ENCODE measurements around the gene GADD45G. TPM values are rescaled to one million over a fixed set of nuclear protein-coding genes. Genes with fewer than 3 reads are reported as not detected.

The GADD45G gene
- total and polyA plus RNA-seq, 2 donors = 6.9 to 21.0 TPM

GRCh38 chr9:89564346-89564878 lies 40.4 kb upstream of the GADD45G start:
- Histone ChIP-seq H3K27ac (ENCODE audit: low read depth in 1 of 2, low read length in 1 of 2) (no peak overlapping the region), H3K4me1 (ENCODE audit: control insufficient read depth in 2 of 2, insufficient read depth in 2 of 2, low read length in 2 of 2) (no peaks in the 10 kb centered on the region), H3K27me3 (ENCODE audit: control insufficient read depth in 2 of 2, insufficient read depth in 1 of 2, low read length in 1 of 2) (no peaks in the 10 kb centered on the region), H3K36me3 (ENCODE audit: control insufficient read depth in 2 of 2, insufficient read depth in 2 of 2, low read length in 1 of 2) (no peaks in the 10 kb centered on the region), H3K4me3 (ENCODE audit: low read length in 2 of 2) (no peak overlapping the region), H3K9me3 (ENCODE audit: control insufficient read depth in 2 of 2, insufficient read depth in 1 of 2, low read length in 1 of 2) (no peaks in the 10 kb centered on the region)
- WGBS = 71% methylated on average over 14 of the region's 14 CpGs
- no peak for DNase-seq (ENCODE audit: low read depth in 6 of 9, low spot score in 9 of 9)

DNA sequence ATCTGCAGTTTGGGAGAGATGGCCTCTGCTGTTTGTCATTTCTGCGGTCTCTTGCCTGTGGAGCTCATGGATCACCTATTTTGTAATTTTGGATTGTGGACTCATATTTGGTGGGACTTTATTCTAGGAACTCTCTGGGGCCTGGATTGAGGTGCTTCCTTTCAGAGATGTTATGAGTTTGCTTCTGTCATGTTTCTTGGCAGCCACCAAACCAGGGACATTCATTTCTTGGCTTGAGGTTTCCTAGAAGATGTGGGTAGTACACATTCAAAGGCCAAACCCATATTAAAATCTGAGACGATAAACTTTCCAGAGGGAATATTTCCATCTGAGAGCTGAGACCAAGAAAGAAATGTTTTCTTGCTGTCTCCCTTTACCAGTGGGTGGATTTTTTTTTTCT lies 37.2 kb upstream of the GADD45G start:
- Histone ChIP-seq H3K27ac (ENCODE audit: low read depth in 1 of 2, low read length in 1 of 2) (no peak overlapping the region), H3K36me3 (ENCODE audit: control insufficient read depth in 2 of 2, insufficient read depth in 2 of 2, low read length in 1 of 2) (no peaks in the 10 kb centered on the region), H3K4me3 (ENCODE audit: low read length in 2 of 2) (no peak overlapping the region), H3K27me3 (ENCODE audit: control insufficient read depth in 2 of 2, insufficient read depth in 1 of 2, low read length in 1 of 2) (no peaks in the 10 kb centered on the region), H3K4me1 (ENCODE audit: control insufficient read depth in 2 of 2, insufficient read depth in 2 of 2, low read length in 2 of 2) (no peaks in the 10 kb centered on the region), H3K9me3 (ENCODE audit: control insufficient read depth in 2 of 2, insufficient read depth in 1 of 2, low read length in 1 of 2) (no peaks in the 10 kb centered on the region)
- no peak for DNase-seq (ENCODE audit: low read depth in 6 of 9, low spot score in 9 of 9)
- 98% methylated on average over 2 of the region's 2 CpGs for WGBS

GRCh38 chr9:89574309-89574708 lies 30.5 kb upstream of the GADD45G start:
- Histone ChIP-seq H3K27ac (ENCODE audit: low read depth in 1 of 2, low read length in 1 of 2) (no peak overlapping the region), H3K4me1 (ENCODE audit: control insufficient read depth in 2 of 2, insufficient read depth in 2 of 2, low read length in 2 of 2) (peaks cover 3 to 4% of the 10 kb centered on the region in 2 donors), H3K4me3 (ENCODE audit: low read length in 2 of 2) (no peak overlapping the region), H3K27me3 (ENCODE audit: control insufficient read depth in 2 of 2, insufficient read depth in 1 of 2, low read length in 1 of 2) (no peaks in the 10 kb centered on the region), H3K9me3 (ENCODE audit: control insufficient read depth in 2 of 2, insufficient read depth in 1 of 2, low read length in 1 of 2) (no peaks in the 10 kb centered on the region), H3K36me3 (ENCODE audit: control insufficient read depth in 2 of 2, insufficient read depth in 2 of 2, low read length in 1 of 2) (no peaks in the 10 kb centered on the region)
- WGBS = 47% methylated on average over 4 of the region's 4 CpGs
- DNase-seq (ENCODE audit: low read depth in 6 of 9, low spot score in 9 of 9) = peak in 1 of 9 donors; percentile 48

- WGBS = 69% methylated on average over 4 of the region's 4 CpGs
- DNase-seq (ENCODE audit: low read depth in 6 of 9, low spot score in 9 of 9) = peak in 6 of 9 donors; percentile 24 to 66 (median 52)
- Histone ChIP-seq H3K4me3 (ENCODE audit: low read length in 2 of 2) (no peak overlapping the region), H3K36me3 (ENCODE audit: control insufficient read depth in 2 of 2, insufficient read depth in 2 of 2, low read length in 1 of 2) (no peaks in the 10 kb centered on the region), H3K27me3 (ENCODE audit: control insufficient read depth in 2 of 2, insufficient read depth in 1 of 2, low read length in 1 of 2) (no peaks in the 10 kb centered on the region), H3K27ac (ENCODE audit: low read depth in 1 of 2, low read length in 1 of 2) (no peak overlapping the region), H3K9me3 (ENCODE audit: control insufficient read depth in 2 of 2, insufficient read depth in 1 of 2, low read length in 1 of 2) (no peaks in the 10 kb centered on the region), H3K4me1 (ENCODE audit: control insufficient read depth in 2 of 2, insufficient read depth in 2 of 2, low read length in 2 of 2) (peaks cover 4 to 9% of the 10 kb centered on the region in 2 donors)
These were observed 28.4 kb upstream of the GADD45G start for GRCh38 chr9:89576404-89576839.

DNA sequence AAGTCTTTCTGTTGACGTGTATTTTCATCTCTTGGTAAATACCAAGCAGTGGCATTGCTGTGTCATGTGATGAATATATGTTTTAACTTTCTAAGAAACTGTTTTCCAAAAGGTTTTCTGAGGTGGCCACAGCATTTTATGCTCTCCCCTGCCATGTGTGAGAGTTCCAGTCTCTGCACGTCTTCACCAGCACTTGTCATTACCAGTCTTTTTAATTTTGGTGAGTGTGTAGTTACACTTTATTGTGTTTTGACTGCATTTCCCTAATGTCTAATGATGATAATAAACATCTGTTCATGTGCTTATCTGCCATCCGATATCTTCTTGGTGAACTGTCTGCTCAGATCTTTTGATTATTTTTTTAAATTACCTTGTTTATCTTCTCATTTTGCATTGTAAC lies 27.4 kb upstream of the GADD45G start:
- WGBS = 83% methylated on average over 3 of the region's 3 CpGs
- H3K36me3 ChIP-seq (ENCODE audit: control insufficient read depth in 2 of 2, insufficient read depth in 2 of 2, low read length in 1 of 2) = no peaks in the 10 kb centered on the region
- no peak overlapping the region for H3K4me3 ChIP-seq (ENCODE audit: low read length in 2 of 2)
- H3K27ac ChIP-seq (ENCODE audit: low read depth in 1 of 2, low read length in 1 of 2) = no peak overlapping the region
- H3K27me3 ChIP-seq (ENCODE audit: control insufficient read depth in 2 of 2, insufficient read depth in 1 of 2, low read length in 1 of 2) = no peaks in the 10 kb centered on the region
- peaks cover 4 to 9% of the 10 kb centered on the region in 2 donors for H3K4me1 ChIP-seq (ENCODE audit: control insufficient read depth in 2 of 2, insufficient read depth in 2 of 2, low read length in 2 of 2)
- DNase-seq (ENCODE audit: low read depth in 6 of 9, low spot score in 9 of 9) = no peak
- H3K9me3 ChIP-seq (ENCODE audit: control insufficient read depth in 2 of 2, insufficient read depth in 1 of 2, low read length in 1 of 2) = no peaks in the 10 kb centered on the region

GRCh38 chr9:89579741-89580385 lies 24.9 kb upstream of the GADD45G start:
- no peaks in the 10 kb centered on the region for H3K9me3 ChIP-seq (ENCODE audit: control insufficient read depth in 2 of 2, insufficient read depth in 1 of 2, low read length in 1 of 2)
- peak in 1 of 9 donors; percentile 22 for DNase-seq (ENCODE audit: low read depth in 6 of 9, low spot score in 9 of 9)
- peaks cover 0 to 5% of the 10 kb centered on the region in 2 donors for H3K4me1 ChIP-seq (ENCODE audit: control insufficient read depth in 2 of 2, insufficient read depth in 2 of 2, low read length in 2 of 2)
- H3K27ac ChIP-seq (ENCODE audit: low read depth in 1 of 2, low read length in 1 of 2) = no peak overlapping the region
- no peaks in the 10 kb centered on the region for H3K27me3 ChIP-seq (ENCODE audit: control insufficient read depth in 2 of 2, insufficient read depth in 1 of 2, low read length in 1 of 2)
- H3K36me3 ChIP-seq (ENCODE audit: control insufficient read depth in 2 of 2, insufficient read depth in 2 of 2, low read length in 1 of 2) = no peaks in the 10 kb centered on the region
- no peak overlapping the region for H3K4me3 ChIP-seq (ENCODE audit: low read length in 2 of 2)
- 54% methylated on average over 12 of the region's 12 CpGs for WGBS

DNA sequence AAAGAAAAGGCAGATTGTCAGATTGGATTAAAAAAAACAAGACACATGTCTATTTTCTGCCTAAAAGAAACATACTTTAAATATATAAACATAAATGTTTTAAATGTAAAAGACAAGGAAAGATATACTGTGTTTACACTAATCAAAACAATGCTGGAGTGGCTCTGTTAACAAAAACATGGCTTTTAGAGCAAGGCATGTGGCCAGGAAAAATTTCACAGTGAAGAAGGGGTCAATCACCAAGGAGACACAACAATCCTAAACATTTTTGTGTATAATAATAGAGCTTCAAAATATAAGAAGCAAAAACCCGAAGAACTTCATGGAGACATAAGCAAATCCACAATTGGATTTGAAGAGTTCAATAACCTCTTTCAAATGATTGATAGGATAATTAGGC lies 18.5 kb upstream of the GADD45G start:
- no peaks in the 10 kb centered on the region for H3K4me1 ChIP-seq (ENCODE audit: control insufficient read depth in 2 of 2, insufficient read depth in 2 of 2, low read length in 2 of 2)
- 92% methylated on average over 1 of the region's 1 CpG for WGBS
- H3K9me3 ChIP-seq (ENCODE audit: control insufficient read depth in 2 of 2, insufficient read depth in 1 of 2, low read length in 1 of 2) = no peaks in the 10 kb centered on the region
- H3K36me3 ChIP-seq (ENCODE audit: control insufficient read depth in 2 of 2, insufficient read depth in 2 of 2, low read length in 1 of 2) = no peaks in the 10 kb centered on the region
- no peak for DNase-seq (ENCODE audit: low read depth in 6 of 9, low spot score in 9 of 9)
- peaks cover 0 to 2% of the 10 kb centered on the region in 2 donors for H3K27me3 ChIP-seq (ENCODE audit: control insufficient read depth in 2 of 2, insufficient read depth in 1 of 2, low read length in 1 of 2)
- H3K27ac ChIP-seq (ENCODE audit: low read depth in 1 of 2, low read length in 1 of 2) = no peak overlapping the region
- no peak overlapping the region for H3K4me3 ChIP-seq (ENCODE audit: low read length in 2 of 2)

DNA sequence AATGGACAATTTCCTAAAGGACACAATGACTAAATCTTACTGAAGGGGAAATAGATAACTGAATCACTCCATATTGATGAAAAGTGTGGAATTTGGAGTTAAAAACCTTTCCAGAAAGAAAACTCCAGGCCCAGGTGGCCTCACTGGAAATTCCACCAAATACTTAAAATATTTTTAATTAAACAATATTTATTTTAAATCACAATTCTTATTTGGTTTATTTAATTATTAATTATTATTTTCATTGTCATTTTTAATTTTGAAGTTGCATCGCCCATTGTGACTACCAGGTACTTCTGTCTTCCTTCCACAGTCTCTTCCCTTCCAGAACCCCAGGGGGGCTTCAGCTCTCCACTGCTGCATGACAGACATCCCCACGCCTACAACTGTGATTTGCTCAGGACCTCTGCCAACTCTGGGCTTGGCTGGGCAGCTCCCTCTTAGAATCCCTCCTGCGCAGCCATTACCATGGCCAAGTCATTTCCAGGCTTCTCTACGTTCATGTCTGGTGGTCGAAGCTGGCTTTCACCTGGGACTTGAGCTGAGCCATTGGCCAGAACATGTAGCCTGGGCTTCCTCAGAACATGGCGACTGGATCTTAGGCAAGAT lies 16.4 kb upstream of the GADD45G start:
- DNase-seq (ENCODE audit: low read depth in 6 of 9, low spot score in 9 of 9) = no peak
- Histone ChIP-seq H3K9me3 (ENCODE audit: control insufficient read depth in 2 of 2, insufficient read depth in 1 of 2, low read length in 1 of 2) (no peaks in the 10 kb centered on the region), H3K27ac (ENCODE audit: low read depth in 1 of 2, low read length in 1 of 2) (no peak overlapping the region), H3K4me1 (ENCODE audit: control insufficient read depth in 2 of 2, insufficient read depth in 2 of 2, low read length in 2 of 2) (no peaks in the 10 kb centered on the region), H3K36me3 (ENCODE audit: control insufficient read depth in 2 of 2, insufficient read depth in 2 of 2, low read length in 1 of 2) (no peaks in the 10 kb centered on the region), H3K27me3 (ENCODE audit: control insufficient read depth in 2 of 2, insufficient read depth in 1 of 2, low read length in 1 of 2) (peaks cover 0 to 9% of the 10 kb centered on the region in 2 donors), H3K4me3 (ENCODE audit: low read length in 2 of 2) (no peak overlapping the region)
- 93% methylated on average over 6 of the region's 6 CpGs for WGBS

- H3K27ac ChIP-seq (ENCODE audit: low read depth in 1 of 2, low read length in 1 of 2) = no peak overlapping the region
These were observed 14.4 kb upstream of the GADD45G start for GRCh38 chr9:89590415-89590814.

More at GRCh38 chr9:89590415-89590814, 14.4 kb upstream of the GADD45G start:
- Histone ChIP-seq H3K4me1 (ENCODE audit: control insufficient read depth in 2 of 2, insufficient read depth in 2 of 2, low read length in 2 of 2) (no peaks in the 10 kb centered on the region), H3K9me3 (ENCODE audit: control insufficient read depth in 2 of 2, insufficient read depth in 1 of 2, low read length in 1 of 2) (no peaks in the 10 kb centered on the region), H3K4me3 (ENCODE audit: low read length in 2 of 2) (no peak overlapping the region), H3K36me3 (ENCODE audit: control insufficient read depth in 2 of 2, insufficient read depth in 2 of 2, low read length in 1 of 2) (no peaks in the 10 kb centered on the region), H3K27me3 (ENCODE audit: control insufficient read depth in 2 of 2, insufficient read depth in 1 of 2, low read length in 1 of 2) (peaks cover 0 to 19% of the 10 kb centered on the region in 2 donors)
- no peak for DNase-seq (ENCODE audit: low read depth in 6 of 9, low spot score in 9 of 9)
- 97% methylated on average over 2 of the region's 2 CpGs for whole genome bisulfite sequencing
